Fibroblast of mammary gland (primary cell): Measurements from ENCODE around the gene GLDN.
A peak's percentile ranks its signal among the peaks of the same experiment; 100 is the strongest.

ENCODE experiments used
- DNase-seq: peaks from one replicate; pipeline ENCODE4 v3.0.0-alpha.2; 2010; ENCODE audit warnings: low read depth
- H3K4me3 ChIP-seq: 2 replicates; pipeline ENCODE4 v1.5.1; 2011; ENCODE audit warnings: low read depth, mild to moderate bottlenecking, low read length, moderate library complexity; ENCODE audit not compliant: control insufficient read depth
- TF ChIP-seq, protein P1 (sequence below): conservative IDR thresholded peaks from 2 replicates; pipeline ENCODE4 v1.5.1; 2011; ENCODE audit warnings: low read depth, low read length, inconsistent platforms; ENCODE audit not compliant: control insufficient read depth, insufficient read depth

The GLDN gene

GRCh38 chr15:51341366-51342226 lies at the start of gene GLDN:
TSS of gene GLDN (plus strand) at chr15:51341655. CDS start at chr15:51341685, 30 bp downstream.
- peak within 1 kb of the TSS; percentile 36 for H3K4me3 ChIP-seq
- TF ChIP-seq, protein P1, sequence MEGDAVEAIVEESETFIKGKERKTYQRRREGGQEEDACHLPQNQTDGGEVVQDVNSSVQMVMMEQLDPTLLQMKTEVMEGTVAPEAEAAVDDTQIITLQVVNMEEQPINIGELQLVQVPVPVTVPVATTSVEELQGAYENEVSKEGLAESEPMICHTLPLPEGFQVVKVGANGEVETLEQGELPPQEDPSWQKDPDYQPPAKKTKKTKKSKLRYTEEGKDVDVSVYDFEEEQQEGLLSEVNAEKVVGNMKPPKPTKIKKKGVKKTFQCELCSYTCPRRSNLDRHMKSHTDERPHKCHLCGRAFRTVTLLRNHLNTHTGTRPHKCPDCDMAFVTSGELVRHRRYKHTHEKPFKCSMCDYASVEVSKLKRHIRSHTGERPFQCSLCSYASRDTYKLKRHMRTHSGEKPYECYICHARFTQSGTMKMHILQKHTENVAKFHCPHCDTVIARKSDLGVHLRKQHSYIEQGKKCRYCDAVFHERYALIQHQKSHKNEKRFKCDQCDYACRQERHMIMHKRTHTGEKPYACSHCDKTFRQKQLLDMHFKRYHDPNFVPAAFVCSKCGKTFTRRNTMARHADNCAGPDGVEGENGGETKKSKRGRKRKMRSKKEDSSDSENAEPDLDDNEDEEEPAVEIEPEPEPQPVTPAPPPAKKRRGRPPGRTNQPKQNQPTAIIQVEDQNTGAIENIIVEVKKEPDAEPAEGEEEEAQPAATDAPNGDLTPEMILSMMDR = no peak
- DNase-seq = peak; percentile 34

DNA sequence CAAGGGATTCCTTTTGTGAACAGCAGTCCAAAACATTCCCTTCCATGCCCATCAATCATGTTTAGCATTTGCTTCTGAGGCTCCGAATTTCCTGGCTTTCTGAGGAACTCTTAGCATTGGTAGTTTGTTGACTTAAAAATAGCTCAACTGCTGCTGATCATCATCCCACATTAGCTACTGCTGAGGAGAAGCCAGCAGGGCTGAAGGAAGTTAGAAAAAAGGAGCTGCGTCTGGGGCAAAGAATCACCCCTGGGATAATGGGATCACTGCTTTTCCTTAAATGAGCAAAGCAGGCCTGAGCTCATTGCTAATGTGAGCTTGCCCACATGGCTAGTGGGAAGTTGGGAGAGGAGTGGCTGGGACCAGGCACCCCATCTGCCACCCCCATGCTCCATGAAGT lies 42.8 kb upstream of the GLDN start:
- TF ChIP-seq, protein P1 = no peak
- H3K4me3 ChIP-seq = no peak overlapping the region
- DNase-seq = no peak

- no peak for DNase-seq
- TF ChIP-seq, protein P1 = no peak
- no peak overlapping the region for H3K4me3 ChIP-seq
These were observed 42.1 kb upstream of the GLDN start for GRCh38 chr15:51299187-51300015.

DNA sequence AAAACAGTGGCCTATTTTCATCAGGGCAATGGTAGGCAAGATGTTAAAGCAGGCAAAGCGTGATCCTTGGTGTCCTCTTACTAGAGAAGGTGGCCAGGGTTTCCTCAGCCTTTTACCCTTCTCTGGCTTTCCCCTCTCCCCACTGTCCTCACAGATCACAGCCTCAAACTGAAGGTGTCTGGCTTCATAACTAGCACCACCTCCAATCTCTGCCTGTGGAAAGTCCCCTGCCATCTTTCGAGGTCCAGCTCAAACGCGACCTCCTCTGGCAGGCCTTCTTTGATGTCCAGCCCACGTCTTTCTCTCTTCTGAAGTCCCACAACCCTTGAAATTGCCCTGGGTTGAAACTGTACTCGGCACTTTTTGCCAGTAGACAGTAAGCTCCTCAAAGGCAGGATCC lies 39.0 kb upstream of the GLDN start:
- TF ChIP-seq, protein P1 = no peak
- no peak for DNase-seq
- no peak overlapping the region for H3K4me3 ChIP-seq

- no peak overlapping the region for H3K4me3 ChIP-seq
- TF ChIP-seq, protein P1 = no peak
- DNase-seq = no peak
These were observed 37.9 kb upstream of the GLDN start for GRCh38 chr15:51303462-51303980.

GRCh38 chr15:51307325-51307724 lies 34.1 kb upstream of the GLDN start:
- TF ChIP-seq, protein P1 = no peak

More at GRCh38 chr15:51307325-51307724, 34.1 kb upstream of the GLDN start:
- no peak for DNase-seq
- no peak overlapping the region for H3K4me3 ChIP-seq
